ENCODE measurements around the gene BMPR1B. TPM values are rescaled to one million over a fixed set of nuclear protein-coding genes. Genes with fewer than 3 reads are reported as not detected.

The BMPR1B gene
- total RNA-seq, 1 donor from 2014 or later, result not detected

GRCh38 chr4:95014068-95014467, 256.3 kb downstream of the BMPR1B start:
- ChIA-PET POLR2A (no interaction called here), CTCF (no interaction called here)
- ATAC-seq (ENCODE audit: low read depth) (no peak), DNase-seq (no peak)
- Mint-ChIP-seq H3K4me1 (no peaks in the 10 kb centered on the region), H3K36me3 (ENCODE audit: low read depth) (no peaks in the 10 kb centered on the region), H3K27ac (no peak overlapping the region), H3K4me3 (no peak overlapping the region), H3K27me3 (no peaks in the 10 kb centered on the region), H3K9me3 (no peaks in the 10 kb centered on the region)
- TF ChIP-seq CTCF (IDR thresholded peaks at IDR 0.05), result no peak
- intact Hi-C loops (cut with micrococcal nuclease), result no loop called here

GRCh38 chr4:95017305-95018064, 259.7 kb downstream of the BMPR1B start:
- no peak for TF ChIP-seq CTCF (IDR thresholded peaks at IDR 0.05)
- CTCF ChIA-PET, result no interaction called here
- DNase-seq, result no peak
- POLR2A ChIA-PET, result no interaction called here
- Mint-ChIP-seq H3K27ac (no peak overlapping the region), H3K27me3 (no peaks in the 10 kb centered on the region), H3K4me1 (no peaks in the 10 kb centered on the region), H3K4me3 (no peak overlapping the region), H3K36me3 (ENCODE audit: low read depth) (no peaks in the 10 kb centered on the region), H3K9me3 (no peaks in the 10 kb centered on the region)
- no peak for ATAC-seq (ENCODE audit: low read depth)
- intact Hi-C loops (cut with micrococcal nuclease), result no loop called here

- H3K27me3 Mint-ChIP-seq, result no peaks in the 10 kb centered on the region
- CTCF ChIA-PET, result no interaction called here
- no peak for ATAC-seq (ENCODE audit: low read depth)
- no peak overlapping the region for H3K27ac Mint-ChIP-seq
- DNase-seq, result no peak
- POLR2A ChIA-PET, result no interaction called here
- H3K36me3 Mint-ChIP-seq (ENCODE audit: low read depth), result no peaks in the 10 kb centered on the region
- no peak overlapping the region for H3K4me3 Mint-ChIP-seq
- no peak for TF ChIP-seq CTCF (IDR thresholded peaks at IDR 0.05)
- no peaks in the 10 kb centered on the region for H3K4me1 Mint-ChIP-seq
- intact Hi-C loops (cut with micrococcal nuclease), result no loop called here
- H3K9me3 Mint-ChIP-seq, result no peaks in the 10 kb centered on the region
Observed at GRCh38 chr4:95018785-95019184, 261.0 kb downstream of the BMPR1B start.

- Mint-ChIP-seq H3K4me1 (no peaks in the 10 kb centered on the region), H3K9me3 (no peaks in the 10 kb centered on the region), H3K27ac (no peak overlapping the region), H3K4me3 (no peak overlapping the region), H3K36me3 (ENCODE audit: low read depth) (no peaks in the 10 kb centered on the region), H3K27me3 (no peaks in the 10 kb centered on the region)
- no peak for TF ChIP-seq CTCF (IDR thresholded peaks at IDR 0.05)
- DNase-seq, result no peak
- ChIA-PET CTCF (no interaction called here), POLR2A (no interaction called here)
- intact Hi-C loops (cut with micrococcal nuclease), result no loop called here
- ATAC-seq (ENCODE audit: low read depth), result no peak
Observed at GRCh38 chr4:95020521-95020920, 262.8 kb downstream of the BMPR1B start.

GRCh38 chr4:95021099-95021498, 263.3 kb downstream of the BMPR1B start:
- POLR2A ChIA-PET, result no interaction called here

More at GRCh38 chr4:95021099-95021498, 263.3 kb downstream of the BMPR1B start:
- Mint-ChIP-seq H3K36me3 (ENCODE audit: low read depth) (no peaks in the 10 kb centered on the region), H3K27me3 (no peaks in the 10 kb centered on the region), H3K27ac (no peak overlapping the region), H3K4me3 (no peak overlapping the region), H3K4me1 (no peaks in the 10 kb centered on the region), H3K9me3 (no peaks in the 10 kb centered on the region)
- ATAC-seq (ENCODE audit: low read depth) (no peak), DNase-seq (no peak)
- CTCF ChIA-PET, result no interaction called here
- TF ChIP-seq CTCF (IDR thresholded peaks at IDR 0.05), result no peak
- intact Hi-C loops (cut with micrococcal nuclease), result no loop called here
